ENCODE measurements around the gene SLC39A1. TPM values are rescaled to one million over a fixed set of nuclear protein-coding genes. Genes with fewer than 3 reads are reported as not detected.

SLC39A1 gene
- total RNA-seq, 1 donor from 2014 or later, result 108 TPM

DNA sequence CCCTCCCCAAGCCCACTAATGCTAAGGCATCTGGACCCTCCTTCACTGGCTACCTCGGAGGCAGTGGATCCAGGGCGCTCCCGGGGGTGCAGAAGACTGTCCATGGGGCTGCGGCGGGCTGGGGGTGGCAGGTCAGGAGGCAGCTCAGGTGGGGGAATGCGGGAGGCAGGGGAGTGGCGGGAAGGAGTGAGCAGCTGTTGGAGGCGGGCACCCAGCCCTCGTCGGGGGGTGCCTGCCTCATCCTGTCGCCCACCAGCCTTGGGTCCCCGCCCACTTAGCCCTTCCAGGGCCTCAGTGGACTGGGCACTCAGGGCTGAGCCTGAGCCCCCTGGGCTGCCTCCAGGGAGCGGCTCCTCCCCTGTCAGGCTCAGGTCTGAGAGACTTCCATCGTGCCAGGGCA lies 29.9 kb downstream of the SLC39A1 start:
- FAIRE-seq, result no peak
- H3K27me3 ChIP-seq (ENCODE audit: control insufficient read depth, insufficient read depth, low read length), result no peaks in the 10 kb centered on the region
- TF ChIP-seq, protein P1, sequence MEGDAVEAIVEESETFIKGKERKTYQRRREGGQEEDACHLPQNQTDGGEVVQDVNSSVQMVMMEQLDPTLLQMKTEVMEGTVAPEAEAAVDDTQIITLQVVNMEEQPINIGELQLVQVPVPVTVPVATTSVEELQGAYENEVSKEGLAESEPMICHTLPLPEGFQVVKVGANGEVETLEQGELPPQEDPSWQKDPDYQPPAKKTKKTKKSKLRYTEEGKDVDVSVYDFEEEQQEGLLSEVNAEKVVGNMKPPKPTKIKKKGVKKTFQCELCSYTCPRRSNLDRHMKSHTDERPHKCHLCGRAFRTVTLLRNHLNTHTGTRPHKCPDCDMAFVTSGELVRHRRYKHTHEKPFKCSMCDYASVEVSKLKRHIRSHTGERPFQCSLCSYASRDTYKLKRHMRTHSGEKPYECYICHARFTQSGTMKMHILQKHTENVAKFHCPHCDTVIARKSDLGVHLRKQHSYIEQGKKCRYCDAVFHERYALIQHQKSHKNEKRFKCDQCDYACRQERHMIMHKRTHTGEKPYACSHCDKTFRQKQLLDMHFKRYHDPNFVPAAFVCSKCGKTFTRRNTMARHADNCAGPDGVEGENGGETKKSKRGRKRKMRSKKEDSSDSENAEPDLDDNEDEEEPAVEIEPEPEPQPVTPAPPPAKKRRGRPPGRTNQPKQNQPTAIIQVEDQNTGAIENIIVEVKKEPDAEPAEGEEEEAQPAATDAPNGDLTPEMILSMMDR (IDR thresholded peaks at IDR 0.05; ENCODE audit: insufficient read depth, low read length, severe bottlenecking), result no peak
- peaks cover 34% of the 10 kb centered on the region for H3K36me3 ChIP-seq (ENCODE audit: control insufficient read depth, insufficient read depth, low read length)
- H3K4me3 ChIP-seq (ENCODE audit: low read depth, low read length), result no peak overlapping the region
- DNase-seq (ENCODE audit: low read depth), result no peak

DNA sequence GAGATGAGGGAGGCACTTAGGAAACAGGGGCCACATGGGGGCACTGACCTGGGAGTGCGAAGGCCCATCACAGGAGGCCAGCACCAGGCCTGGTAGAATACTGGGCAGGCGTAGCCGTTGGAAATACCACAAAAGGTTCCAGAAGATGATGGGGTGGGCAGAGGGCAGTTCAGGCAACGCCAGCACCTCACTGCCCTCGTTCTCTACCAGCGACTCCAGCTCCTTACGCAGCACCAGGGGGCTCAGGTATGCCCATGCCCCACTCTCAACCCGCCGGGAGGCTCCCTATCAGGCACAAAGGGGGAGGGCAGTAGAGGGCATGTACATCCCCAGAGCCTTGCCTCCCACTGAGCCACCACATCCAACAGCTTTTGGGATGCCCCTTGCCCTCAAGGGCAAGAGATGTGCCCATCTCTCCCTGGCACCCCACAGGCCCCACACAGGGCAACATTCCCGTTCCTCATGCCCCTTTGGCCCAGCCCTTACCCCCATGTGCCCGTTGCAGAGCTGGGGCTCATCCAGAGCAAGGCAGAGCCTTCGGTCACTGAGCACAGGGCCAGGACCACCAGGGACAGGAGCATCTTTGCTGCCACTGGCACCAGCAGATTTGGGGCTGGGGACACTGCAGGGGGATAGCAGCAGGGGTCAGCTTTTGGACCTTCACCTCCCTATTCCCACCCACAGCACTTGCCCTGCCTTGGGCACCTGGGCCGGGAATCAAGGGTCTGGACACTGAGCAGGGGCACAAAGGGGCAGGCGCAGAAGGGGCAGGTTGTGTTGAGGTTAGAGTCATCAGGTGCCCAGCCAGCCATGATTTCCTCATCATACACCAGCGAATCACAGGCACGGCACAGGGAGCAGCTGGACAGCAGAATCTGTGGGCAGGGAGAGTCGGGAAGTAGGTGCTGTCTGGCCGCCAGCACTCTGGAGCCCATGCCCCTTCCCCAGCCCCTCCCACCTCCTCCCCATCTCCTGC lies 30.9 kb downstream of the SLC39A1 start:
- H3K4me3 ChIP-seq (ENCODE audit: low read depth, low read length), result no peak overlapping the region
- TF ChIP-seq, protein P1 (IDR thresholded peaks at IDR 0.05; ENCODE audit: insufficient read depth, low read length, severe bottlenecking), result no peak
- no peaks in the 10 kb centered on the region for H3K27me3 ChIP-seq (ENCODE audit: control insufficient read depth, insufficient read depth, low read length)
- peaks cover 32% of the 10 kb centered on the region for H3K36me3 ChIP-seq (ENCODE audit: control insufficient read depth, insufficient read depth, low read length)
- FAIRE-seq (no peak), DNase-seq (ENCODE audit: low read depth) (no peak)

DNA sequence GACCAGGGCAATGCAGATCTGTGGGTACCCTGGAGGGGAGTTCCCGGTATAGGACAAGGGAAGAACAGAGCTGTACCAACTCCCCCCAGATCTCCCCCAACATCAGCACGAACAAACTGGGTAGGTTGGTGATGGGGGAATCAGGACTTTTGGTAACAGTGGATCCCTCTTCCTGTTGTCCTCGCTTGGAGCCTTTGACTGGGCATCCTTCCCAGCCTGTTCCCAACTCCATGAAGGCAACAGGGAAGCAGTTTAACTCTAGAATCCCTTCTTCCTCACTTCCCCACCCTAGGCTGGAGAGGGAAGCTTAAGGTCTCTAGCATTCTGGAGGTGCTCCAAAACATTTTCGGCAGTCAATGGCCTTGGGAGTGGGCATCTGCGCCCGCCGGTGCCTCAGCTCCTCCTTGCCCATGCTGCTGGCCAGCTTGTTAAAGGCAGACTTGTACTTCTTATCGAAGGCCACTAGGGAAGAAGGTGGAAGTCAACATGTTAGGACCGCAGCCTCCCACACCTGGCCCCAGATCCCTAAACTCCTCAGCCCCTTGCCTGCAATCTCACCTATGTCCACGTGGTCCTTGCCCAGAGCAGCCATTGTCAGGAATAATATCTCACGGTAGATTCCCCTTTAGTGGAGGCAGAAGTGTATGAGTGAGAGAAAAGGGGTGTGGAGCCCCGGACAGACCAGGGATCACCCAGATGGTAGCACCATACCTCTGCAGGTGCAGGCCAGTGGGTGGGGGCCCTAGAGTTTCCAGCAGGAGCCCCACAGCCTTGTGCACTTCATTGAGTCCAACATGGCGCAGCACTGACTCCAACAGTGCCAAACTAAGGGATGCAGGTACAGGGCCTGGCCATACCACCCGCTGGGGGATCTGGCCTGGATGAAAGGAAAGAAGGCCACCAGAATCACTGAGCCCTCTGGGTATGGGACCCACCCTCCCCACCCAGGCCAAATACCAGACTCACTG lies 33.1 kb downstream of the SLC39A1 start:
- Histone ChIP-seq H3K27me3 (ENCODE audit: control insufficient read depth, insufficient read depth, low read length) (no peaks in the 10 kb centered on the region), H3K36me3 (ENCODE audit: control insufficient read depth, insufficient read depth, low read length) (peaks cover 22% of the 10 kb centered on the region), H3K4me3 (ENCODE audit: low read depth, low read length) (no peak overlapping the region)
- DNase-seq (ENCODE audit: low read depth), result no peak
- TF ChIP-seq, protein P1 (IDR thresholded peaks at IDR 0.05; ENCODE audit: insufficient read depth, low read length, severe bottlenecking), result no peak
- no peak for FAIRE-seq

DNA sequence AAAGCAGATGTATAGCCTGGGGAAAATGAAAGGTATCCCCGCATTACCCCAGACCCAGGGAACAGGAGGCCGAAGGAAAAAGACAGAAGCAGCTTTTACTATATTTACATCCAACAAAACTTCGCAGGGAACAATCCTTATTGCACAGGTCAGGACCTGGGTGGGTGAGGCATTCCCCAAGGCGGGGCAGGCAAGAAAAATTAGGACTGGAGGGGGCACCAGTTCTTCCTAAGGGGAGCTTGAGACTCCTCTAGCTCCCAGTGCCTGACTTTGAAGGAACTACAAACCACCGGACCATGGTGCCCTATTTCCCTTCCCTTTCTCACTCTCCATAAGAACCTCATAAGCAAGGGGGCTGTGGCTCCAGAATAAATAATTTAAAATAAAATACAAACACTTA lies 33.9 kb downstream of the SLC39A1 start:
- DNase-seq (ENCODE audit: low read depth) (no peak), FAIRE-seq (no peak)
- H3K4me3 ChIP-seq (ENCODE audit: low read depth, low read length), result no peak overlapping the region
- peaks cover 21% of the 10 kb centered on the region for H3K36me3 ChIP-seq (ENCODE audit: control insufficient read depth, insufficient read depth, low read length)
- TF ChIP-seq, protein P1 (IDR thresholded peaks at IDR 0.05; ENCODE audit: insufficient read depth, low read length, severe bottlenecking), result no peak
- no peaks in the 10 kb centered on the region for H3K27me3 ChIP-seq (ENCODE audit: control insufficient read depth, insufficient read depth, low read length)

DNA sequence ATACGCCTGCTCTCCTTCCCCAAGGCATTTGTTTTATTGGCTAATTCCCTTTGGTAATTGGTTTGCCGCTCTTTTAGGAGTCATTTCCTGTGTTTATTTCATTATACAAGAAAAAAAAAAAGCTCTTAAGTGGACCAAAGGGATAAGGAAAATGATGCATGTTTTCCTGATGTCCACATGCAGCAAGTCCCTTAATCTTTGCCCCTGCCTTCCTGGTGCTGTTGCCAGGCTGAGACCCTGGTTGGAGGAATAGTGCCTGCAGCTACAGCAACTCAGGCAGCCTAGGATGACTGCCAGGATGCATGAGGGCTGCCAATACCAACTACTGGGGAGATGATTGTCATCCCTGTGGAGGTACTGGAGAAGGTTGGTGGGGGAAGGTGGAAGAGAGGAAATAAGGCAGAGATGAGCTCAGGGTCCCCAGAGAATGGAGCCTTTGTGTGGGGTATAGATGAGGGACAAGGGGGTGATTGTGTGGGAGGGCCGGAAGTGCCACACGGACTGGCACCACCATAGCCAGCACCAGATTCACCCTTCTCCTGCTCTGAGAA lies 34.5 kb downstream of the SLC39A1 start:
- H3K27me3 ChIP-seq (ENCODE audit: control insufficient read depth, insufficient read depth, low read length), result no peaks in the 10 kb centered on the region
- TF ChIP-seq, protein P1 (IDR thresholded peaks at IDR 0.05; ENCODE audit: insufficient read depth, low read length, severe bottlenecking), result no peak
- H3K36me3 ChIP-seq (ENCODE audit: control insufficient read depth, insufficient read depth, low read length), result peaks cover 19% of the 10 kb centered on the region
- no peak for DNase-seq (ENCODE audit: low read depth)
- H3K4me3 ChIP-seq (ENCODE audit: low read depth, low read length), result no peak overlapping the region
- no peak for FAIRE-seq

Measured in bronchial epithelial cell (primary cell).